T-helper 22 cell (primary cell): ENCODE measurements around the gene TOP3B.

Source experiments
- DNase-seq: peaks from one replicate; pipeline ENCODE4 v3.0.0-alpha.2; 2020; ENCODE audit warnings: low read depth

Gene TOP3B

DNA sequence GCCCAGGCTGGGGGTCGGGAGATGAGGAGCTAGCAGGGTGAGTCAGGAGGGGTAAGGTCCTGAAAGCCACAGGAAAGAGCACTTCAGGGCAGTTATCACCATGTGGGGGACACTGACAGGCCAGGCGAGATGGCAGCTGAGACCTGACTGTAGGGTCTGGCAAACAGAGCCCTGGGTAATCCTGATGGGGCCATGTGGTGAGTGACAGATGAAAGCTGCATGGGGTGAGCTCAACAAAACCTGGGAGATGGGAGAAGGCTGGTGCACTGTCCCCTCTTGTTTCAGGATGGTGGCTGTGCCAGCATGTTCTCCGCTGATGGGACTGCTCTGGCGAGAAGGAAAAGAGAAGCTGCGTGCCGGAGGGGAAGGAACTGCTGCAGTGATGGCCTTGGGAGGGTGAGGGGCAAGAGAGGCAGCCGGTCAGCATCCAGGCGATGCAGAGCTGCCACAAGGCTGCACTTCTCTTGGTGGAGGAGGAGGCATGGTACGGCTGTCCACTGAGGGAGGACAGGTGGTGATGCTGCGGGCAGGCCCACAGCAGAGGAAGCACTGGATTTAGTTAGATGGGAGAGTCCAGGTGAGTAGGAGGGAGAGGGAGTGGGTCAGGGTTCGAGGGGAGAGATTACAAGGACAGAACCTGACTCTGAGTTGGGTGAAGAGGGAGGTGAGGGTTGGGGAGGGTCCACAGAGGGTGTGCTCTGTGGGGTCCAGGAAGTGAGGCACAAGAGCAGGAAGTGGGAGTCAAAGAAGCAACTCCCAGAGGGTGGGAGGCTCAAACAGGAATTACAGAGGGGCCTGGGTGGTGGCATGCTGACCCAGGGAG lies 3.8 kb downstream of the TOP3B start:
- DNase-seq = no peak

DNA sequence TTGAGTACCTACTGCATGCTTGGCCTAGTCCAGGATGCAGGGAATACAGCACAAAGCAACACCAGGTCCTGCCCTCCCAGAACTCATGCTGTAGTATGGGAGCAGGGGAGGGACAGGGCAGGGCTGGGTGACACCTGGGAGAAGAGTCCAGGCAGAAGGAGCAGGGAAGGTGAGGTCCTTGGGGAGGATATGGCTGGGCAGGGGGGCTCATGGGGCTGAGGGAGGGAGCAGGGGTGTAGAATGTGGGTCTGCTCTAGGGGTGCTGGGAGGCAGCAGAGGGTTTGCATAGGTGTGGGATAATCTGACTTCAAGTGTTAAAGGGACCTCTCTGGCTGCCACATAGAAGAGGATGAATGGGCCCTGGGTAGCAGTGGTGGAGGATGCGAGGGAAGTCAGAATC lies 4.8 kb downstream of the TOP3B start:
- no peak for DNase-seq

DNA sequence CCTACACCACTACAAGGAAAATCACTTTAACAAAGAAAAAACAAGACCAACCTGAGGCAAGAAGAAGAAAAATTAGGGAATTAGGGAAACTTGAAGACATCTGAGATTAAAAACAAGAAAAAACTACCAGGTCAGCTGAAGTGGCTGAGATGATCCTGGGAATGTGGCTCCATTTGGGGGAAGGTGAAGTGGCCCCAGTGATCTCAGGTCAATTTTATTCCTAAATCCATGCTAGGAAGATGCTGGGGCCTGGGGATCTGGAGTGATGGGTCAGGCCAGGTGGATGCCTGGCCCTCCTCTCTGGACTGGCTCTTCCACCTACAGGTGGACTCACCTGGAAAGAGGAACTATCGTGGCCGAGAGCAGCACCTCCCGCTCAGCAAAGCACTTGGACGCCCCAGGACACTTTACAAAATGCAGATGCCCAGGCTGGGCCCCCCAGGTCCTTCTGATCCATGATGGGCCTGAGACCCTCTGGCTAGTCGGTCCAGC lies 6.7 kb downstream of the TOP3B start:
- DNase-seq = no peak

DNA sequence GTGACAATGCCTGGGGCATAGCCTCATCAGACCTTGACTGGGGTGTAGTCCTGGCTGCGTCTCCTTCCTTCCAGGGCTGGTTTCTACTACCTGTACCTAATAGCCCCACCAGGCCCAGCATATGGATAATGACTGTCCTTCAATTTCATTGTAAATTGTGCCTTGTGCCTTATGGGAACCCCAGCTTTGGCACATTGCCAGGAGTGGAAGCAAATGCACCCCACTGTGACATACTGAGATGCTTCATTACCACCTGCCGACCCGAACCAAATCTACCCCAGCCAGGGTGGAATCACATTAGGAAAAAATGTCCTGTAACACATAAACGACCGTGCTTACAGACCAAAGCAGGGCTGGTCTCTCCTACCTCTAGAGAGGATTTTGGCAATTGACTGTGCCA lies 7.3 kb downstream of the TOP3B start:
- no peak for DNase-seq

DNA sequence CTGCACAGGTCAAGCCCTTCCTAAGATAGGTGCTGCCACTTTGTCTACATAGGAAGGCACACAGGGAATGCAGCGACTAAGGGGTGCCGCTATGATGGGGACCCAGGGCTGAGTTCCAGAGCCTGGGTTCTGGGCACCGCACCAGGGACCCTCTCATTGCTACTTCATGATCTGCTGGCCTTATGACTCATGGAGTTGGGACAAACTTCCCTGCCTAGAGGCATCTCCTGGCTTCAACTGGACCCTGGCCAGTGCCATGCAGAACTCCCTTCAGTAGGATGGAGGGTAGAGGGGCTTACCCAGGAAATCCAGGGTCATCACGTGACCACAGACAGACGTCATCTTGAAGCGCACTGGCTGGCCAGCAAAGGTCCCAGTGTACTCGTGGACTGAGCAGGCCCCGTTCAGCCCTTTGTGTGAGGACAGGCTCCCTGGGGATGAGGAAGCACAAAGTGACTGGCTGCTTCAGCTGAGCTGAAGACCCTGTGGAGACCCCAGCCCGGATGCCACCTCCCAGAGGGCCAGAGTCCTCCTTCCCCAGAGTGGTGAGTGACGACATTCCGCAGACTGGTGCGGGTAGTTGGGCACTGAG lies 8.4 kb downstream of the TOP3B start:
- DNase-seq = no peak

DNA sequence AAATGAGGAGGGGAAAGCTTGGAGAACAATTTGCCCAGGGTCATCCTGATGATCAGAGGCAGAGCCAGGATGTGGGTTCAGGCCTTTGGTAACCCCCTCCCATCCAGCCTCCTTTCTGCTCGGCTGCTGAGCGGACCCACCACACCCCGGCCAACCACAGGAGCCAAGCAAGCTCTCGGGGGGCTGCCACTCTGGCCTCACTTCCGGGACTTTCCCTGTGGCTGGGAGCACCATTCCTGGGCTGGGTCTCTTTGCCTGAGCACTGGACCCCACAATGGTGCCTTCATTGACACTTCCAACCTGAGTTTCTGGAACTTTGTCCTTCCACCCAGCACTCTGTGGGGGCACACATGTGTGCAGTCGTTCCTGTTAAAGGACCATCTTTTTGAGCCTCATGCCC lies 9.8 kb downstream of the TOP3B start:
- DNase-seq = no peak

DNA sequence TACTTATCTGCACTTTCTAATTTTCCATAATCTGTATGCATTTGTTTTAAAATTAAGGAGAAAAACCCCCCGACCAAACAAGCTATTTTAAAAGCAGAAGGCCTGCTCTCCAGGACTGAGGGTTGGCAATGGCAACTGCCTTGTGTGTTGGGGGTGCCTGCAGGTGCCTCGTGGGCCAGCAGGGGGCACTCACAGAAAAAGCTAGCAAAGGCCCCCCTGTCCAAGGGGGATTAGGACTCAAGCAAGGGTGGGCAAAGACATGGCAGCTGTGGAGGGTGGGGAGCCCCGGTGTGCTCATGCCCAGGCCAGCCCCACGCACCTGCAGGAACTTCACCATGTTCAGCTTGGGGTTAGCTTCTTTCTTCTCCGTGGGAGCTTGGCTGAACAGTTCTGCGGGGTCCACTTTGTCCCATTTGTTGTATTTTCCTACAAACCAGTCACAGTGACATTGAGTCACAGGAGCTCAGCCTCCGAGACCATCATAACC lies 10.3 kb downstream of the TOP3B start:
- DNase-seq = no peak

DNA sequence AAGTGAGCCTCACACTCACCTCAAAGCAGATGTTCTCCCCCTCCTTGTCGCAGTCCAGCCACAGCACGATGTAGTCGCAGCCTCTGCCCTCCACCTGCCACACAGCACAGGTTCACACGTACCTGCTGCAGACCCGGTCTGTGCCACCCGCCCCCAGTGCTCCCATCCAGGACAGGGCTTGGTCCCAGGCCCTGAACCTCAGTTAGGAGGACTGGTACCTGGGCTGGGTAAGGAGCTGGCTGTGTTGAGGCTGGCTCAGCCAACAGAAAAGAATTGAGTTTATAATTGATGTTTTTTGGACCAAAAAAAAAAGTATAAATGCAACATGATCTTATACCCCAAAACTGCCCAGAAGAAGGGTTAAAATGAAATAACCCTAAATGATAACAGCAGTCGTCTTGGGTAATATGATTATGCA lies 10.7 kb downstream of the TOP3B start:
- no peak for DNase-seq

DNA sequence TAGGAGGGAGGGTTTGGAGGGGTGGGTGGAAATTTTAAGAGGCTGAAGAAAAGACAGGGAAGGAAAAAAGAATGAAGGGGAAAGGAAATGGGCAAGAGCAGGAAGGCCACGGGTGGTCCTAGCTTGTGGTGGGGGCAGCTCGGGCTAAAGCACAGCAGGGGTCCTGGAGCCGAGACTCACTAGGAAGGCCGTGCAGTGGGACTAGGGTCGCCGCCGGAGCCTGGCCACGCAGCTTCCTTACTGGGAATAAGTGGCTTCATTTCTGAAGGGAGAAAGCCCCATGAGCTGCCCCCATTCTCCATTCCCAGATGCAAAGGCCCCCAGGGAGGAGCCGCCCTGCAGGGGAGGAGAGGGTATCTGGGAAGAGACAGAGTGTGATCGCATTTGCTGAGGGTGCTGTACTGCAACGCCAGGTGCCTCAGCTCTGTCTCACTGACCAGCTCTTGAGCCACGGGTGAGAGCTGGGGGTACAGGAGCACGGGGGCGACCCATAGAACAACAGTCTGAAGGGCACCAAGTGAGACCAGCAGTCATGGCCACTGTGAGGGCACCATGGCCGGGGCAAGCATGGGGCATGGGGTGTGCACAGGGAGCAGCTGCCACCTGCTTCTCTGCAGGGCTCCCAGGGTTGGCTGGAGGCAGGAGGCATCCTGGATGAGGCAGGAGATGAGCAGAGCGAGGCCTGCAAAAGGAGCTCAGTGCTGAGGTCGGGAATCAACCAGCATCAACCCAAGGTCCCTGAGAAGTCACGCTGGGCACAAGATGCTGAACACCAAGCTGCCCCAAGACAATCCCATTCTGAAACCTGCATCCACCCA lies 11.6 kb downstream of the TOP3B start:
- no peak for DNase-seq

DNA sequence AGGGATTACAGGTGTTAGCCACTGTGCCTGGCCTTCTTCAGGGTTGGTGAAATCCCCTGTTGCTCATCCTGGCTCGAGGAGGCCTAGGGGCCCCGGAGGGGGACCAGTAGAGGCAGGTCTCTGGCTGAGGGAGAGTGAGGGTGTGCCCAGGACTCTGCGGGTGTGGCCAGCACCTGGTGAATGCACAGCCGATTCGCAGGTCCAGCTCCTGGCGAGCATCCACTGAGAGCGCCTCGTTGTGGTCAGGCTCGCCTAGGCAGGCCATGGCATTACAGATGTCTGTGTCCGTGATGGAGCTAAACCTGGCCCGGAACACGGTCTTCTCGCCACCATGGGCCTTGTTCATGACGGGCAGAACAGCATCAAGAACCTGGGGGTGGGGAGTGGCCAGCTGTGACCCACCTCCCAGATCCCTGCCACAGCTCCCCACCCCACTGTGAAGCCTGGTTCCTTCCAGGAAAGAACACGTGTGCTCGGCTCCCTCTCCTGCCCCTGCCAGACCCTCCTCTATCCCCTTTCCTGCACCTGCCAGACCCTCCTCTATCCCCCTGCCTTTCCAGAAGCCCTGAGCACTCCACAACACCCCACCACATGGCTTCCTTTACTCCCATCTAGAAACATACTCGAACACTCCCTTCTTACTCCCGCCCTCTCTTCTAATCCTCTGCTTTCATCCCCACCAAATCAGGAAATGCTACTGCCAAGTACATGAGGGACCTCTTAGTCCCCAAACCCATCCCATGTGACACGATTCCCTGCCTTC lies 12.4 kb downstream of the TOP3B start:
- DNase-seq = no peak

DNA sequence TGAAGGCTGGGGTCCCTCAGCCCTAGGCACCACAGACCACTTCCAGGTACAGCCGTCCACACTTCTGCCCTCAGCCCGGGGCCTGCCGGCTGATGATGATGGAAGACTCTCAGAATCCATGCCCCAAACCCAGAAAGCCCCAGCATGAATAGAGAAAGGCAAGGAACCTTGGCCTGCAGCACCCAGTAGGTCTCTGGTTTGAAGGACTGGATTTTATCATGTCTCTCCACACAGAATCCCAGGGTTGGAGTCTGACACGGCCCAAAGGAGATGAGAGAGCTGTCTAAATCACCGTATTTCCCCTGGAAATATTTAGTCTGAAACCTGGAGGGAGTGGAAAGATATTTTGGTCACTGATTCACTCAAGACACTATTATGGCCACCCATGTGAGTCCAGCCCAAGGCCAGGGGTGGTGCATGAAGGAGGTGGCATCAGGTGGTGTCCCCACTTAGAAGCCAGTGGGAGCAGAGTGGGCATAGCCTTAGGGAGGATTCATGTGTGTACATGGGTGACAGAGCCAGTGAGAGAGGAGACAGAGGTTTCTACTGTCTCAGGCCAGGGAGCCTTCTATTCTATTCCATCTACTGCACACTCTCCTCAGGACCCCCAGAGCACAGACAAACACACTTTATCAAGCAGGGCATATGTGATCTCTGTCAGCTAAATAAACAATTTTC lies 14.0 kb downstream of the TOP3B start:
- no peak for DNase-seq

DNA sequence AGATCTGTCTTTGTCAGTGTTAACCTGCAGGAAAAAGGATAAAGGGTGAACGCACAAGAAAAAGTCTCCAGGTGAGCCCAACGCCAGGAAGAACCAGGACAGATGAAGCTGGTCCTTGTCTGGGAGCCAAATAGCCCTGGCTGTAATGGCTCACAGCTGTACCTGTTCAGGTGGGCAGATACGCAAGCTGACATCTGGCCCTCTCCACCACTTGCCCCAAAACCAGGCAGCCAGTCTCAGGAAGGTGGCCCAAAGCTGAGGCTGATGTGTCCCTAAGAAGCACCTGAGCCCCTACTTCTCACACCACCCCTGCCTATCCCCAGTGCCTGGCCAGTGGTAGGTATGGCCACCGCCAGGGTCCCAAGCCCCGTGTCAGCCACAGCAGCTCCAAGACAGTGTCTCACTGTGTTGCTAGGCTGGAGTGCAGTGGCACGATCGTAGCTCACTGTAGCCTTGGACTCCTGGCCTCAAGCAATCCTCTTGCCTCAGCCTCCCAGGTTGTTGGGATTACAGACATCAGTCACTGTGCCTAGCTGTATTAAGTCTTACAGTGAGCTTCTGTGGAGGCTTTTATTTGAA lies 14.8 kb downstream of the TOP3B start:
- no peak for DNase-seq

DNA sequence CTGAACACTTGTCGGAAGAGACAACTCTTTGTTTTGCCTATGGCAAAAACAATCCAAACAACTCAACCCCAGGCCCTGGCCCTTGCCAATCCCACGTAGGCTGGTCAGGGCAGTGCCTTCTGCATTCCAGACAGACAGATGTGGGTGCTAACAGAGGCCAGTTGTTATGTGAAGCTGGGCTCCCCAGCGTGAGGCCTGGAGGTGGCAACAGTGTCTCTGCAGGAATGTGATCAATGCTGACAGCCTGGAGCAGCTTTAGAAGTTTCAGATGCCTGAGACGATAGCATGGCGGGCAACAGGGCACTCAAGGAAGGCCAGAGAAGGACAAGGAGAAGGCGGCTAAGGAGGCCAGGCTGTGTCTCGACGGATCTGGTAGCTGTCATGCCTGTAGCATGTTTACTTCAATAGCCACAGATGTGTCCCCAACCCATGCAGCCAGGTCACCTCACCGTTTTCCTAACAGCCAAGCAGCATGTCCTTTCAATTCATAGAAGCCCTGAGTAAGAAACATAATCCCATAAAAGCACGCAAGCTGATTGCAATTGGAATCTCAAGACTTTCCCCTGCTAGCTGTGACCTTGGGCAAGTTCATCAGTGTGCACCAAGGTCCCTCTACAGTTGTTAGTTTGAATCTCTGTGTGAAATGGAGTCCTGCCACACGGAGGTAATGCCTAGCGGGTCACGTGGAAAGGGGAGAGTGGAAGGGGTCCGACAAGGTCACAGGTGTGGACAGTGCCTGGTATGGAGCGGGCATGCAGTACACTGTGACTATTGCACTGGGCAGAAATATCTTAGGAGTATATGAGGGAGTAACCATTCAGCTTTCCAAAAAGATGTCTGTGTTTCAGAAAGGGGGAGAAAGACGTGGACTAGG lies 15.7 kb downstream of the TOP3B start:
- DNase-seq = no peak

DNA sequence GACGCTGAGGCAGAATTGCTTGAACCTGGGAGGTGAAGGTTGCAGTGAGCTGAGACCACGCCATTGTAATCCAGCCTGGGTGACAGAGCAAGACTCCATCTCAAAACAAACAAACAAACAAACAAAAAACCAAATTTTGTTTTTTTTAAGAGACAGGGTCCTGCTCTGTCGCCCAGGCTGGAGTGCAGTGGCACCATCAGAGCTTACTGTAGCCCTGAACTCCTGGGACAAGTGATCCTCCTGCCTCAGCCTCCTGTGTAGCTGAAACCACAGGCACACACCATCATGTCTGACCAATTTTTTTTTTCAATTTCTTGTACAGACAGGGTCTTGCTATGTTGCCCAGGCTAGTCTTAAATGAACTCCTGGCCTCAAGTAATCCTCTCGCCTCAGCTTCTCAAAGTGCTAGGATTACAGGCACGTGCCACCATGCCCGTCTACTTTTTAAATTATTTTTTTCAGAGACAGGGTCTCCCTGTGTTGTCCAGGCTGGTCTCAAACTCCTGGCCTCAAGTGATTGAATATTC lies 16.8 kb downstream of the TOP3B start:
- DNase-seq = no peak

DNA sequence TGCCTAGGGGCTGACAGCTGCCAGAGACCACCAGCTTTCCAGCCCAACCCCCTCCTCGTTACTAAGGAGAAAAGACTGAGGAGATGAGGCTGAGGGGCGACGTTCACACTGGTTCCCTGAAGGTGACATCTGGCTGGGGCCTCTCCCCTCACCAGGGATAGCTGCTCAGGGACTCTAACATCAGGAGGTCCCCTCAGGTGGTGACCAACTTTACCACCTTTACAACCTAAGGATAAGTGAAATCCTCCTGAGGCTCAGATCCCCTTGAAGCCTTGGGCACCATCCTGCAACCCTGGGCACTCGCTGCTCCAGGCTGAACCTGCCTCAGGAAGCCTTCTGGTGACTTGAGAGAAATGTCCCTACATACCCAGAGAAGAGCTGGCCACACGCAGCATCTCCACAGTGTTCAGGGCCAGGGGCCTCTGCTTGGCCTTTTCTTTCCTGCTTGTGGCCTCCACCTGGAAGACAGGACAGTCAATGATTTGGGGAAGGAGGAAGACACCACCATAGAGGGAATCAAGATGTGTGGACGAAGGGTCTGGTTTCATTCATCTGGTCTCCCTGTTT lies 17.6 kb downstream of the TOP3B start:
- no peak for DNase-seq

DNA sequence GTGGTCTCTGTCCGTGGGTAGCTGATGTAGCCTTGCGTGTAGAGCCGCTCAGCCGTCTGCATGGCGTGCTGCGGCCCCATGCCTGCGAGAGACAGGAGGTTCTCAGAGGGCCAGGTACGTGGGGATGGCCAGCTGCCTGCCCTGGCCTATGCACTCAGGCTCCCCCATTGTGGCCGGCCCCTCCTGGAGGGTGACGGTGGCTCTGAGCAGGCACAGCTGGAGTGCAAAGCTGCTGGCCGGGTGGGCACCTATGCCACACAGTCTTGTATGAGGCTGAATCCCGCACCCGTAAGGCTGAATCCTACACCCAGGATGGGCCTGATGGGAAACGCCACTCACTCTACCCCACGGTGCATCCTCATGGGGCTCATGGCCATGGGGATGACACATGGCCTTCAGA lies 18.4 kb downstream of the TOP3B start:
- DNase-seq = no peak

DNA sequence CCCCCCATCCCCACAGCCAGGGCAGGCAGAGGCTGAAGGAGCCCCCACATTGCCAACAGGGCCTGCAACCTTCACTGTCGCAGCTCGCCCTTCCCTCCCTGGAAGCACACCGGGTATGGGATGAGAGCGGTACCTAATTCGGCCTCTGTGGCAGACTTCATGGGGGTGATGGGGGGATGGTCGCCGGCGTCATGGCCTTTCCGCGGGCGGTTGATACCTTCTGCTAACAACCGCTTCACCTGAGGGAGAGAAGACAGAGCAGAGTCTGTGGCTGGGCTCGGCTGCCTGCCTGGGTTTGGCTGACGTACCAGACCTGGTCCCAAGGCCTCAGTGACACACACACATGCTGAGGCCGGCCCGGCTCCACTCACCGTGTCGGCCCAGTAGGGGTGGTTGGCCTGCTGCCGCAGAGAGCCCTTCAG lies 18.8 kb downstream of the TOP3B start:
- no peak for DNase-seq

DNA sequence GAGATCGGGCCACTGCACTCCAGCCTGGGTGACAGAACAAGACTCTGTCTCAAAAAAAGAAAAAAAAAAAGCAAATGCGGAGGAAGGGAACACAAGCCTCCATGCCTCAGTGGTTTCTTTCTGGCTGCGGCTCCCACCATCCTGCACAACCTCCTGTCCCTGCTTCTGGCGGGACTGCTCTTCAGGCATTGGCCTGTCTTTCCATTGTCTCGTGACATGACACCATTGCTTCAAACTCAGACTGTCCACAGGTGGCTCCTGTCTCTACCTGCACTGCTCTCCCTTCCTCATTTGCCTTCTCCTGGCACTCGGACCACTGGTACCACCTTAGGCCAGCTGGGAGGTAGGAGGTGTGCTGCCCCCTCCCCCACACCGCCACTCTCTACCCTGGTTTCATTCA lies 19.3 kb downstream of the TOP3B start:
- no peak for DNase-seq

DNA sequence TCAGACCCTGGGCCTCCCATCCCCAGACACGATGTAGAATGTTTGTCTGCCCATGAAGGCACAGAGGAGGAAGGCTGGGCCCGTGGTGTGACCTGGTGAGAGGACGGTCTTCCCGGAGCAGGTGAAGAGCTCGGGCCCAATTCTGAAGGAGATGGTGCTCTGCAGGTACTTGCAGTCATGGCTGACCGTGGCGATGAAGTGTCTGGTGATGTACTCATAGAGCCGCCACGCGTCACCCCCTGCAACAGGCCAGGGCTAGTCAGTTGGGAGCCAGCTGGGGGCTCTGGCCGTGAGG lies 20.0 kb downstream of the TOP3B start:
- DNase-seq = no peak
